NCI-H1417 treated with DMSO at 0.1 percent for 48 hours (cell line): Measurements from ENCODE around the gene UBE2E2.

Experiments
- DNase-seq: peaks from one replicate; lab custom pipeline; 2025; lab: John Stamatoyannopoulos, UW

UBE2E2 gene

DNA sequence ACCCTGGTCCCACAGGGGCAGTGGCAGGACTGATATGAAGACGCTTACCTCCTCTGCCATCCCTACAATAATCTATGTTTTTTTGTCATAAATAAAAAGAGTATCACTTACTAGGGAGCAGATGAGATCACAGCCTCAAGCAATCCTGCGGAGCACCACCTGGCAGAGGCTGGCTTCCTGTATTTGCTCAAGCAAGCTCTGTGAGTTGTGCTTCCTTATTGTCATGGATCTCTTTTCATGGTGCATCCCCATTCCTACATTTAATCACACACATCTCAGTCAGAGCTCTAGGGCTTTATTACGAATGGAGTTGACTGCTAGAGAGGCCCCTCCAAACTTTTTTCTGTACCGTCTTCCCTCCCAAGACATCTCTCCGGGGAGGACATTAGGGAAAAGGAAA, 186.0 kb downstream of the UBE2E2 start:
- no peak for DNase-seq

DNA sequence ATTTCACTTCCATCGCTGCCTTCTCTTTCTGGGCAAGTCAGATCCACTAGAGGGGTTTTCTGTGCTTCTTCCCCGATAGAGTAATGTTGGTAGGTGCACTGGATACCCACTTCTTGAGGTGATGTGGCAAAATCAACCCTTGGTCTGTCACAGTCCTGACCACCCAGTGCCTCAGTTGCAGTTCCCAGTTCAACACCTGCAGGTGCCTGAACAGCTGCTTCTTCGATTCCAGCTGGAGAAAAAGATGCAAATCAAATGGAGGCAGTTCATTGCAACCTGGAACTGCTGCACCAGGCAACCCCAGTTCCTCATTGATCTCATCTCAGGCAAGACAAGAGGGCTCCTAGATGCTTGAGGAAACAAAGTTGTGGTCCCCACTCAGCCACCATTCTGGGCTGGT, 186.6 kb downstream of the UBE2E2 start:
- no peak for DNase-seq

DNA sequence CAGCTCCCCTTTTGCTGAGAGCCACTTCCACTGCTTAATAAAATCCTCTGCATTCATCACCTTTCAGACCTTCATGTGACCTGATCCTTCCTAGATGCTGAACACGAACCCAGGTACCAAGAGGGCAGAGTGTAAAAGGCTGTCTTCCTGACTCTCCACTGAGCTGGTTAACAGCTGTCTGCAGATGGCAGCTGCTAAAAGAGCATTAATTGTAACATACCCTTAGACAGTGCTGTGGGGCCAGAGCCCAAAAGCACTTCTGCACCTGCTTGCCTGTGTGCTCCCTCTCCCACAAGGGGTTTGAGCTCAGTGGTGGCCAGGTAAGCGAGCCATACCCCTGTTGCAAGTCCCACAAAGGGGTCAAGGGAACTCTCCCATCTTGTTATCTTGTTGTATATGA, 187.3 kb downstream of the UBE2E2 start:
- DNase-seq: no peak

DNA sequence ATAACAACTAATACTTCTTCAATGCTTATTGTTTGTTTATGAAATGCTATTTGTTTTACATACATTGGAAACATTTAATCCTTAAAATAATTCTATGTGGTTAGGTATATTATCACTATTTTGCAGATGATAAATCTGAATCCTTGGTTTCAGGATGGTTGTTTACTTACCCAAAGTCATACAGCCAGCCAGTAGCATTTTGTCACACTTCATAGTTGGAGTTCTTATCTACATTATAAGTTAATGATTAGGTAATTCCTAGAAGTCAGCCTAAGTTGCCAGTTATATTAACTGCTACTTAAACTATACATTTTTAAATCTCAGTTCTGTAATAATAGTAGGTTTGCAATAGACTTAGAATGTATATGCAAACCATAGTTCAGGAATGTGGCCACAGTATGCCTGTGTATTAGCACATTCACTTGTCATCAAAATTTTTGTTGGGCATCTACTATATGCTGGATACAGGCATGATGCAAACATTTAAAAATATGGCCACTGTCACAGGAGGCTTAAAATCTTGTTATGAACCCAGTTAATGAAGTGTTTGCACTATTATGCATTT, 187.9 kb downstream of the UBE2E2 start:
- DNase-seq: no peak

DNA sequence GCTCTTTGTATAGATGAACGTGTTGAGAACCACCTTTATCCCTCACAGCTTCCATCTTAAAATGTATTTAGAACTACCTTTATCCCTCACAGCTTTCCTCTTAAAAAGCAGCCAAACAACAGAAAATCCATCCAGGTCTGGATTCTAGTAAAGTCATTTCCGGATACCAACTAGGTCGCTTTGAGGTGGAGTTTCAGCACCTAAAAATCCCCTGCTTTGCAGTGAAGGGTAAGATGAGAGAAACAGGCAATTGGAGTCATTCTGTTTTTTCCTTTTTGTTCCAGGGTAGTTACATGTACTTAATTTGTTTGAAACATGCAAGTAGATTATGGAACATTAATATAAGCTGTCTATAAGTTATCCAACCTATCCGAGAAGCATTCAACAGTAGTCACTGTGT, 192.0 kb downstream of the UBE2E2 start:
- DNase-seq: no peak

DNA sequence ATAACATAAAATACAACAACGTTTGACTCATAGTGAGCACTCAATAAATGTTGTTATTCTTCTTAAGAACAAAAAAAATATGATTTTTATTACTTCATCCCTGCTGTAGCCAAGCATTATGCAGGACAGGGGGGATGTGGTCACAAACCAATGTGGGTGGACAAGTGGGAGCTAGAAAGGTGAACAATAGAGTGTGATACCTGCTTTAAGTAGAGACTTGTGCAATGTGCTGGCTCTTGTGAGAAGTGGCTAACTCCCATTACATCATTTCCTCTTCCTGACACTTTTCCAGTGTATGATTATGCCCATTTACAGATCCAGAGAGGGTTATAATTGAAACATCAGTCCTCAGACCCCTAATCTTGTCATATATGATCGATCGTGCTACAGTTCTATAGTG, 193.6 kb downstream of the UBE2E2 start:
- DNase-seq: no peak

DNA sequence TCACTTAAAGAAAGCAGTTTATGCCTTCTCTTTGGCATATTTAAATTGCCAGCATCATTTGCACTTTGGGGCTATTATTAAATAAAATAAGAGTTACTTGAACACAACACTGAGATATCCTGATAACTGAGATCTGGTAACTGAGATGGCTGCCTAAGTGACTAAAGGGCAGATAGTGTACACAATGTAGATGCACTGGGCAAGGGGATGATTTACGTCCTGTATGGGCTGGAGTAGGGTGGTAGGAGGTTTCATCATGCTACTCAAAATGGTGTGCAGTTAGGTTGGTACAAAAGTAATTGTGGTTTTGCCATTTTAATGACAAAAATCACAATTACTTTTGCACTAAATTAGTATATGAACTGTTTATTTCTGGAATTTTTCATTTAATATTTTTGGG, 196.1 kb downstream of the UBE2E2 start:
- DNase-seq: no peak

DNA sequence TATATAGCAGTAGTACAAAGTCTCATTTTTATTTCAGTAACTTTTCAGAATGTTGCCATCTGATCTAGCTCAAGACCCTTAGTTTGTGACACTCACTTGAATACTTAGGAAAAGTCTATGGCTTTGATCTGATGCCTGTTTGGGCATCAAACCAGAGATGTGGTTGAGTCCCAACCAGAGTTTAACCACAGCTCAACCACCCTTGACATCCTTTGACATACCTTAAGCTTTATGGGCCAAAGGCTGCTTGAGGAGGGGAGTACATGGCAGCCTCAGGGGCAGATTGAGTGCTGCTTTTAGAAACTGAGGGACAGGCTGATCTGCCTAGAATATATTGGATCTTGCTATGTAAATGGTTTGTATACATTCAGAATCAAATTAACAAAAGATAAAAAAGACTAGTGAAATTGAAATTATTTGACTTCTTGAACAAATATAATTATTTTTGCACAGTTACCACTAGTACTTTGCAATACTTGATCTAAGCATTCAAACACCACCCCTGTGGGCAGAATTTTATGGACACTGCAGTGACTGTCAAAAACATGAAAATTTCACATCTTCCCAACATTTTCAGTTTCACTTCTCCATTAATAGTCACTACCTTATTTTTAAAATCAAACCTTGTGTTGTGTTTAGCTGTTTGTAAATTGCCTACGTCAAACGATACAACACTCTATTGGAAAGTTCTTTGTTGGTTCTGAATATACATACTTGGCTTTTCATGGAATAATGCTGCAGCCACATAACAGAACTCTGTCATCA, 199.8 kb downstream of the UBE2E2 start:
- DNase-seq: no peak

DNA sequence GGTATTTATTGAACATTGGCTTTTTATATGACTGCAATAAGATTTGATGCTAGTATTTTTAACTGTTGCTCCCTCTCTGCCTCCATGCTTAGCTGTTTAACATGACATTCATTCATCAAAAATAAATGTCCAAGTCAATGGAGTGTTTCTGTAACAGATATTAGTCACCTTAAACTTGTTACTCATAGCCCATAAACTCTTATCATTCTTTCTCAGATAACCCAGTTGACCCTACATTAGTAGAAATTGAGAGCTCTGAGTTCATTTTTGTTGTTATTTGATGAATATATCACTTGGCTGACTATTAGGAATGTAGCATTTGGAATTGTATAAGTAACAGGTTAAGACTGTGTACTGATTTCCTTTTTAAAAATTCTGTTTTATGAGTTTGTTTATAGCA, 201.1 kb downstream of the UBE2E2 start:
- DNase-seq: no peak

DNA sequence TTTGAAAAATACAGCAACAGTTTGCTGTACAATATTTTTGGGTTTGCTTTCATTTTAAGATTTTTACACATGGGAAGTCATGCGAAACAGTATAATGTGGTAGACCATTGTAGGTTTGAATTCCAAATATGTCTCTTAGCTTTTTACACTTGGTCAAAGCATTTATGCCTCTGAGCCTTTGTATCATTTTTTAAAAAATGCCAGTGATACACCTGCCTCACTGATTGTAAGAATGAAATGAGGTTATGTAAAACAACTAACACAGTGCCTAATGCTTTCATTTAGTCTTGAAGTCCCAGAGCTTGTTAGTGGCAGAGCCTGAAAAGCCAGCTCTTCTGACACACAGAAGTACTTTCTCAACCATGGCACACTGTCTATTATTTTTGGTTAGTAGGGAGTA, 202.0 kb downstream of the UBE2E2 start:
- DNase-seq: no peak

DNA sequence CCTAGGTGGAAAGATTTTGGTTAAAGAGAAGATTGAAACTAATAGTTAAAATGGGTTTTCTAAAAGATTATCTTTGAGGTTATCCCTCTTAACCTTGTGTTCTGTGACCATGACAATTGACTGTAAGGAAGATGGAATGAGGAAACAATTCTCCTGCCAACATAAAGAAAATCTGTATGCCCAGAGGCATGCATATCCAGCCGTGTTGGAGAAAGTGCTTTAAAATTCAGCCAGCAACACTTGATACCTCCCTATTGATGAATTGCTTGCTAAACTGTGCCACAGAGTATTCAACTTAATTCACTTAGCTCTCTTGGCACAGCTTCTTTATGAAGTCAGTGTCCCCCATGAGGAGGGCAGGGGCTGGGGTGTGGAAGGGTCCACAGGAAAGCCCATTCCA, 203.5 kb downstream of the UBE2E2 start:
- no peak for DNase-seq

DNA sequence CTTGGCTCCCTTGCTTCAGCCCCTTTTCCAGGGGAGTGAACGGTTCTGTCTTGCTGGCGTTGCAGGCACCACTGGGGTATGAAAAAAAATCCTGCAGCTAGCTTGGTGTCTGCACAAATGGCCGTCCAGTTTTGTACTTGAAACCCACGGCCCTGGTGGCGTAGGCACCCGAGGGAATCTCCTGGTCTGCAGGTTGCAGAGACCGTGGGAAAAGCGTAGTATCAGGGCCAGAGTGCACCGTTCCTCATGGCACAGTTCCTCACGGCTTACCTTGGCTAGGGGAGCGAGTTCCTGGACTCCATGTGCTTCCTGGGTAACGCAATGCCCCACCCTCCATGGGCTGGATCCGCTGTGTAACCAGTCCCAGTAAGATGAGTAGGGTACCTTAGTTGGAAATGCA, 214.9 kb downstream of the UBE2E2 start:
- no peak for DNase-seq

DNA sequence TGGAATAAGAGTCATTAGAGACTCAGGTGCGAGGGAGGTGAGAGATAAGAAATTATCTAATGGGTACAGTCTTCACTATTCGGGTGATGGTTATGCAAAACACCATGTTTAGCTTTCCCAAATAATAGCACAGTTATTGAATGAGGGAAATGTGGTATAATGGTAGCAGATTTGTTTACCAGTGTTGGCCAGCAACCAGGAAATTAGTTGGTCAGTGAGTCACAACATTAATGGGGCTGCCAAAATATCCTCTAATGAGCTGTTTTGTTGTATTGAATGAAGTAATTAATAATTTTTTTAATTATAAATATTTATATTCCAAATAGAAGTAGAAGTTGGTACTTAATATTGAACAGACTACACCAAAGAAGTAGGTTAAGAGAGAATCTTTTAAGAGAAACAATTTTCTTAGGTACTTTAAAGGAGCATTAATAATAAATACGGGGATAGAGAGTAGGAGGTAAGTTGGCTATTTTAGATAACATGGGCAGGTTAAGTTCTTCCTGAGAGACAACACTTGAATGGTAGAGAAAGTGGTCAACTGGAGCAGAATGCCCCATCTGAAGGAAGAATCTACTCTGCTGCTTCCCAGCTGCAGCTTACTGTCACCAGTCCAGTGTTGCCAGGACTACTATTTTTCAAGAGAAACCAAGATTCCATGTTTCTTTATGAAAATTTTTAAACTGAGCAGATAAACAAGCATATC, 218.8 kb downstream of the UBE2E2 start:
- no peak for DNase-seq

DNA sequence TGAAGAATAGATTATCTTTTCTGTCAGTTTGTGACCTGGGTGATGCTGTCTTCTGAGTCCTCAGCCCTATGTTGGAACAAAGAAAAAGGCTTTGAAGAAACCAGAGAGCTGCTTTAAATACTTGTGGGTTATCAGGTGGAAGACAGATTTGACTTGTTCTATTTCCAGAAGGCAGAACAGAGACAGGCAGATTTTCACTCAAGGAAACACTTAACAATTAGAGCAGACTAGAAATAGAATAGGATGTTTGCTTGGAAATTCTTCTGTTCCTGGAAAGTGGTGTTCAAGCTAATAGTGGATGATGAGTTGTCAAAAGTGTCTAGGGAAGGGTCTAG, 219.4 kb downstream of the UBE2E2 start:
- DNase-seq: no peak

DNA sequence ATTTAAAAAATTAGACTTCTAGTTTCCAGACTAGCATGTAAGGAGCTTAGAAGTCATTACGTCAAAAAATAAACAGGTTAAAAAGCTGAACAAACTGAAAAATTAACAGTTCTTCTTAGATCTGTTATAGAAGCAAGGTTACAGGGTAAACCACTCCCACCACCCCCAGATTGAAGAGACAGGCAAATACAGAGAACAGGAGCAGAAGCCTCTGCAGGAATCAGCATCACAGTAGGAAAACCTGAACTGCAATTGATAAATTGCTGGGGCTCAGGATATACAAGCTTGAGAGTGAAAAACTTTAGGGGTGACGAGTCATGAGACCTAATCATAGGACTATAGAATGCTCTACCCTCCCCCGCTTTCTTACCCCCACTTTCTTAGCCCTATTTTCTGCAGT, 222.3 kb downstream of the UBE2E2 start:
- DNase-seq: no peak

DNA sequence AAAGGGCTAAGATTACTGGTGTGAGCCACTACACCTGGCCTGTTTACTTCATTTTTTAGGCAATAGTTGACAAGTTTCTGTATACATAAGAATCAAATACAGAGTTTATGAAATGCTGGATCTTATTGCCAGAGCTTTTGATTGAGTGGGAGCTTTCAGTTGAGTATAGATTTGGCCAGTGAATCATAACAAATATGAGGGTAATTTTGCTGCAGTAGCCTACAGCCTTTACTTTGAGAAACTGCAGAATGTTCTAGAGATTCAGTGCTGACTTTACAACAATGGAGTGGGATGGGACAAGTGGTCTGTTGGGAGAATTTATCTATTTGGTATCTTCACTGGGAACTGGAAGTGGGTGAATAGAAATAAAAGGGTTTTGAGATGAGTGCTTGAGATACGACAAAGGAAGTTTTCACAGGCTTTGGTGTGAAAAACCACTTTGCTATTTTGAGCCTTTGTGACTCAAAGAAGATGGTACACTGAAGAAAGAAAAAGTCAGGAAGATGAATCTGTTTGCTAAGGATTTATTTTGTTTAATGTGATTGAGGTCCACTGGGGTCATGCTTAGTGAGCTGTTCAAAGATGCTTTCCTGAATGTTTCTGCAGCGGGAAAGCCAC, 227.8 kb downstream of the UBE2E2 start:
- no peak for DNase-seq

DNA sequence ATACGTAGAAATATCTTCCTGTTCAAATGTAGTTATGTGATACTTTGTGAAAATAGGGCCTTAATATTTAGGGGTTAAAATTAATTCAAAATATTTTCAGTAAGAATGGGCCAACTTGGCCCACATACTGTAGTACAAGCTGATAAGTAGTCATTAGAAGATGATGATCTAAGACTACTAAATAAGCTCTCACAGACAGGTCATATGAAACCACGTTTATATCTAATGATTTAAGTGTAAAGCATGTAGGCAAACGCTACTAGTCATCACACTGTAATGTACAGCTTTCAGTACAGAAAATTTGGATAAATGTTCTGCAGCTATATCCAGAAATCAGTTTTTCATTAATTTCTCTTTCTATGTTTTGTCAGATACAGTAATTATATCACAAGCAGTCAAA, 228.6 kb downstream of the UBE2E2 start:
- no peak for DNase-seq

DNA sequence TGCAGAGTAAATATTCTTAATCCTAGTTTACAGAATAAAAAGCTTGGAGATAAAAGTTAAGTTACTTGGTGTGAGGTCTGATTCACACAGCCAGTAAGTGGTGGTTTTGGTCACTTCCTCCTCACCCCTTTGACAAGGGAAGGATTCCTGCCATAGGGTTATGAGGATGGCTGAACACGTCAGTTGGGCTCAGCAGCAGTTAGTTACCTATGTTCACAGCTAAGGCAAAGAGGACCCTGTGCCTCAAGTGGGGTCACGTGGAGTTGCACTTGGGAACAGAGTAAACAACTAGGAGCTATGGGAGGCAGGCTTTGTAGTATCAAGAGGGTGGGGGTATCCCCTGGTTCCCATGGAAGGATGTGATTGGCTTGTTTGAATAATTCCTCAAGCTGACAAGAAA, 232.2 kb downstream of the UBE2E2 start:
- DNase-seq: no peak

DNA sequence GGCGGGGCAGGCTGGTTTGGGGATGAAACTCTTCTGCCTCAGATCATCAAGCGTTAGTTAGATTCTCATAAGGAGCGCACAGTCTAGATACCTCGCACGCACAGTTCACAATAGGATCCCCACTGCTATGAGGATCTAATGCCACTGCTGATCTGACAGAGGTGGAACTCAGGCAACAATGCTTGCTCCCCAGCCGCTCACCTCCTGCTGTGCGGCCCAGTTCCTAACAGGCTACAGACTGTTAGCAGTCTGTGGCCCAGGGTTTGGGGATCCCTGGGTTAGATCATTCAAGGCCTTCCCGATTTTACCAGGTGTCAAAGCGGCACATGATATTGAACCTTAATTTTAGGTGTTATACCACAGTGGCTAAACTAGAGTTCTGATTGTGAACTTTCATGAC, 232.8 kb downstream of the UBE2E2 start:
- no peak for DNase-seq

DNA sequence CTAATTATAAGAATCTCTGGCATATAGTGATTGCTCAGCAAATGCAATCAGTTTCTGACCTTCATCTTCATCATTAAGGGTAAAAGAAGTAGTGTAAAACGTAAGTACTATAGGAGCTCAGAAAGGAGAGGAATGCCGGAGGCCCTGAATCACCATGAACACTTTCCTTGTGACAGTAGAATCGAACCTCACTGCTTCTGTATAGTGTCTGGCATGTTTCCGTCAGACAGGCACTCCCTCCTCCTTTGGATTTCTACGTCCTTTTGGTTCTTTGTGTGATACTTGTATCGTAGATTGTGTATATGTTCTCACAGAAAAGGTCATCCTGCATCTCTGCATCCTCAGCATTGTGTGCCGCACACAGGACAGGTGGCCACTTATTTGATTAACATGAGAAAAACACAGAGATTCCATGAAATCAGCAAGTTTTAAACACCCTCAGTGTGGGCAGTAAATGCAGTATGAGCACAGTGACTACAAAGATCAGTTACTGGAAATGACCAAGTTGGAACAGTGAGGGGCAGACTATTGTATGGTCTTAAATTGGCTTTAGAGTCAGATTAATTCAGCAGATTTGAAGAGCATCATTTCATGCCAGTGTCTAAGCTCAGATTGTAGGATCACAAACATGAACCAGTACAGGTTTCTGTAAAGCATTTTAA, 234.5 kb downstream of the UBE2E2 start:
- no peak for DNase-seq

DNA sequence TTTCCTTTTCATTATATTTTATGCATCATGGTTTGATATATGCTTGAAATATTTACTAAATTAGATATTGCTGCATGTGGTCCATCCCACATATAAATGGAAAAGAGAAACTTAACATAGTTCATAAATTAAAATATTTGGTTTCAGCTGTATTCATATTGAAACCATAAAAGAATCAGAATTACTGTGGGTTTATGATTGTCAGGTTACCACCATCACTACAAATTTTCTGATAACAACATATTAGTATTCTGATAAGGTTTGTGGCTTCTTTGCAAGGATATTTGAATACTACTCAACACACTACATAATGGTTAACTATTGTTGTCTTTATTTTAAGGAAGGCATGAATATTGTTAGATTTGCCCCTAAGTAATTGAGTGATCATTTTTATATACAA, 235.5 kb downstream of the UBE2E2 start:
- no peak for DNase-seq

DNA sequence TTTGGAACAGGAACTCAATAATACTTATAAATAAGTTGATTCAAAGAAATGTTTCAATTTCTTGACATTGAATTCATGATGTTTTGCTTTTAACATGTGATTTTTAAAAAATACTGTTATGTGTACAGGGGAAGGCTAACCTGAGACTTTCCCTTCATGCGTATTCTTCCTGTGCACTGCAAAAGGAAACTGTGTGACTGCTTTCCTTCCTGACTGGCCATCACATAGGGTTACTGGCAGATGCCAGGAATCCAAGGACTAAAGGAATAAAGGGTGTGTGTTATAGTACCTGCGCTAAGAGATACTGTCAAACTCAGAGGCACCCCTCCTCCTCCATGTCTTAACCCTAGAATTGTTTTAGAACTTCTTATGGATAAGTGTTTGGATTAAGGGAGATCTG, 236.0 kb downstream of the UBE2E2 start:
- DNase-seq: no peak
